AG04449 (cell line): ENCODE results near the gene JPH2.

Experiments used
- CTCF ChIA-PET: fragments of 350-600 bp; formaldehyde crosslinking; extraction: SDS; loops from one replicate; lab custom pipeline; 2021; ENCODE audit warnings: antibody characterized with exemption; lab: Yijun Ruan, JAX
- POLR2A ChIA-PET: fragments of 400-600, 350-600 bp; formaldehyde crosslinking; extraction: SDS; loops from one replicate; lab custom pipeline; 2020; ENCODE audit warnings: antibody characterized with exemption, inconsistent platforms; lab: Yijun Ruan, JAX
- DNase-seq: peaks from one replicate; pipeline ENCODE4 v3.0.0-alpha.2; 2010; ENCODE audit warnings: low read depth, low spot score
- H3K4me3 ChIP-seq: 2 replicates; pipeline ENCODE4 v1.5.1; 2011; ENCODE audit warnings: low read depth, mild to moderate bottlenecking, control low read depth, low read length
- CTCF ChIP-seq: IDR thresholded peaks from one replicate; pipeline ENCODE4 v1.5.1; 2011; ENCODE audit warnings: mild to moderate bottlenecking, moderate library complexity, low read length, control low read depth, inconsistent platforms; ENCODE audit not compliant: insufficient read depth; ENCODE audit errors: missing control alignments

JPH2 gene

GRCh38 chr20:44067650-44068081 is 119.3 kb downstream of the JPH2 start:
- ChIA-PET POLR2A (no interaction called here), CTCF (no interaction called here)
- H3K4me3 ChIP-seq: no peak overlapping the region
- DNase-seq: no peak
- TF ChIP-seq CTCF: no peak

GRCh38 chr20:44066645-44067606 is 120.1 kb downstream of the JPH2 start:
- TF ChIP-seq CTCF: no peak
- no peak overlapping the region for H3K4me3 ChIP-seq
- ChIA-PET POLR2A (no interaction called here), CTCF (no interaction called here)
- no peak for DNase-seq

GRCh38 chr20:44065401-44066340 is 121.3 kb downstream of the JPH2 start:
- POLR2A ChIA-PET: no interaction called here

GRCh38 chr20:44064501-44065400 is 122.2 kb downstream of the JPH2 start:
- TF ChIP-seq CTCF: no peak
- POLR2A ChIA-PET: no interaction called here
- CTCF ChIA-PET: interaction anchor here (1.3 kb wide), 2 partner anchors 16 kb away, joined by 3 read pairs; no protein-coding TSS in a partner anchor
- no peak overlapping the region for H3K4me3 ChIP-seq
- no peak for DNase-seq

More at GRCh38 chr20:44065401-44066340, 121.3 kb downstream of the JPH2 start:
- H3K4me3 ChIP-seq: no peak overlapping the region
- CTCF ChIA-PET: interaction anchor here (1.3 kb wide), 1 partner anchor 15 kb away, joined by 3 read pairs; no protein-coding TSS in a partner anchor
- TF ChIP-seq CTCF: no peak
- DNase-seq: no peak
